ENCODE measurements around the gene PWWP3B.
"Not testable (repeated sequence)": the region's sequence is repeated elsewhere in the genome, so short reads cannot be mapped to it uniquely, and the experiment has no call there.

The PWWP3B gene

DNA sequence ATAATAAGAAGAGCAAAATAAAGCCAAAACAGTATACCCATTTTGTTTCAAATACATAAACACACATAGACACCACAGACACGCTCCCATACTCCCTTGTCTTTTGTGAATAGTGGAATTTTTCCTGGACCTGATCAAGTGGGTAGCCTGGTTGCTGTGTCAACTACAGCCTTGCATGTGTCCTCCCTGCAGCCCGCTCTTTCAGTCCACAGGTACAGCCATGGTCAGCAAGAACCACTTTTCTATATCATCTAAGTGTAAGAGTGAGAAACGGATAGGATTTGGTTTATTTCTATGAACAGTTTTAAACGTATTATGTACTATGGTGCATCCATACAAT, 9.8 kb downstream of the PWWP3B start:
- Histone ChIP-seq H3K9ac (ENCODE audit: insufficient read length) (no peak overlapping the region), H3K27ac (no peak overlapping the region)
- no peak for DNase-seq (ENCODE audit: low read depth, low spot score)

GRCh38 chrX:106178826-106179225, 10.7 kb downstream of the PWWP3B start:
- no peaks in the 10 kb centered on the region for H3K36me3 ChIP-seq (ENCODE audit: insufficient read depth, low read length)
- H3K4me3 ChIP-seq = no peak overlapping the region
- TF ChIP-seq POLR2AphosphoS5 (IDR thresholded peaks at IDR 0.05; ENCODE audit: borderline replicate concordance, low read depth, low read length) (no peak), FOXP2 (optimal IDR thresholded peaks at IDR 0.05; ENCODE audit: control extremely low read depth, extremely low read length, insufficient read depth) (no peak), EZH2 (IDR thresholded peaks at IDR 0.05) (no peak)
- H3K9ac ChIP-seq (ENCODE audit: insufficient read length) = no peak overlapping the region
- H3K9me3 ChIP-seq (ENCODE audit: low read depth, low read length) = no peaks in the 10 kb centered on the region
- no peak overlapping the region for H3K27ac ChIP-seq
- no peak for DNase-seq (ENCODE audit: low read depth, low spot score)

More for the DNA sequence above, 9.8 kb downstream of the PWWP3B start:
- H3K9me3 ChIP-seq (ENCODE audit: low read depth, low read length) = no peaks in the 10 kb centered on the region
- no peak overlapping the region for H3K4me3 ChIP-seq
- no peaks in the 10 kb centered on the region for H3K36me3 ChIP-seq (ENCODE audit: insufficient read depth, low read length)
- TF ChIP-seq EZH2 (IDR thresholded peaks at IDR 0.05) = no peak
- TF ChIP-seq POLR2AphosphoS5 (IDR thresholded peaks at IDR 0.05; ENCODE audit: borderline replicate concordance, low read depth, low read length) = no peak
- TF ChIP-seq FOXP2 (optimal IDR thresholded peaks at IDR 0.05; ENCODE audit: control extremely low read depth, extremely low read length, insufficient read depth) = no peak

GRCh38 chrX:106183685-106184084, 15.6 kb downstream of the PWWP3B start:
- H3K27ac ChIP-seq; H3K4me3 ChIP-seq; H3K9ac ChIP-seq (ENCODE audit: insufficient read length); H3K36me3 ChIP-seq (ENCODE audit: insufficient read depth, low read length); H3K9me3 ChIP-seq (ENCODE audit: low read depth, low read length); DNase-seq (ENCODE audit: low read depth, low spot score): not testable (repeated sequence)

DNA sequence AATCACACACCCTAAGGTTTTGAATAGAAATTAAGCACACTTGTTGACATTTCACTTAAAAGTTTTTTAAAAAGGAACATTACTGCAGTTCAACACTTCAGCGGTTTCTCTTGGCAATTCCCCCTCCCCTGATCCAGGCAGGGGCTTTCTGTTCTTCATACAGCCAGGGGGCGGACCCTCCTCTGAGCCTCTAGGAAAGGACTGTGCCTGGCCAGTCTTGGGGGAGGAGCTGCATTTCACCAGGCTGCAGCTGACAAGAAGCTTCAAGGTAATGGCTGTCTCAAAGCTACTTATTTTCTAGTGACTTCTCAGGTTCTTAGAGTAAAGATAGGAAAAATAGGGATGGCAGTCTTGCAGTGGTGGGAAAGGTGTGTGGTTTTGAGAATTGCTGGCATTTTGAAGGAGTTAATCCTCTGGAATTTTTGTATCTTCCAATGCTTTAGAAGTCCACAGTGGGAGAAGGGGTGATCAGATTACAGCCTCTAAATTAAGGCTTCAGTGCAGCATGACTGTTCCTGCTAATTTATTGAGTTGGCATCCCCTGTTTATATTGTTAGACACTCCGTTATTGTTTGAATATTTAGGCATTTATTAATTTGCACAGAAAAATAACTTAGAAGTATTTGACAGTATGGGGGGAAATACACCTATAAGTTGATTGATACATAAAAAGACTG, 33.5 kb downstream of the PWWP3B start:
- no peaks in the 10 kb centered on the region; the same call in 1 of the 2 replicates for H3K36me3 ChIP-seq (ENCODE audit: insufficient read depth, low read length)
- H3K9ac ChIP-seq (ENCODE audit: insufficient read length) = no peak overlapping the region
- H3K9me3 ChIP-seq (ENCODE audit: low read depth, low read length) = no peaks in the 10 kb centered on the region
- TF ChIP-seq EZH2 (IDR thresholded peaks at IDR 0.05) = no peak
- TF ChIP-seq FOXP2 (optimal IDR thresholded peaks at IDR 0.05; ENCODE audit: control extremely low read depth, extremely low read length, insufficient read depth) = no peak
- TF ChIP-seq POLR2AphosphoS5 (IDR thresholded peaks at IDR 0.05; ENCODE audit: borderline replicate concordance, low read depth, low read length) = no peak
- no peak overlapping the region for H3K4me3 ChIP-seq
- no peak overlapping the region for H3K27ac ChIP-seq
- no peak for DNase-seq (ENCODE audit: low read depth, low spot score)

GRCh38 chrX:106203315-106203714, 35.2 kb downstream of the PWWP3B start:
- Histone ChIP-seq H3K9ac (ENCODE audit: insufficient read length) (no peak overlapping the region), H3K9me3 (ENCODE audit: low read depth, low read length) (no peaks in the 10 kb centered on the region), H3K27ac (no peak overlapping the region), H3K36me3 (ENCODE audit: insufficient read depth, low read length) (no peaks in the 10 kb centered on the region; the same call in 1 of the 2 replicates), H3K4me3 (no peak overlapping the region)
- no peak for DNase-seq (ENCODE audit: low read depth, low spot score)
- TF ChIP-seq POLR2AphosphoS5 (IDR thresholded peaks at IDR 0.05; ENCODE audit: borderline replicate concordance, low read depth, low read length) (no peak), EZH2 (IDR thresholded peaks at IDR 0.05) (no peak), FOXP2 (optimal IDR thresholded peaks at IDR 0.05; ENCODE audit: control extremely low read depth, extremely low read length, insufficient read depth) (no peak)

DNA sequence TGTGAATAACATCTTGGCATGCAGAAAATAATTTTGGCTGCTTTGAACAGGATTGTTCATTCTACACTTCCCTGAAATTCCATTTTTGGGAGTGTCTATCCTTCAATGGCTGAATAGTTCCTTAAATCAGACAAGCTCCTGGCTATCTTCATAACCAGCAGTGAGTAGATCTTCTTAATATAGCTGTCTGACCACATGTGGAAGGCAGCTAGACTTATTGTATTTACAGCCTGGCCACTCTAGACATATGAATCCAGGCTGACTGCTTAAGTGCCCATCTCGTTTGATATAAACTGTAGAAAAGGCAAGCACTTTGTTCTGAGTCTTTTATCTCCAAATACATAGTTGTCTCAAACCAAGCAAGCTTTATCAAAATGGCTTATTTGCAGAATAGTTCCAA, 40.0 kb downstream of the PWWP3B start:
- Histone ChIP-seq H3K36me3 (ENCODE audit: insufficient read depth, low read length) (no peaks in the 10 kb centered on the region; the same call in 1 of the 2 replicates), H3K9ac (ENCODE audit: insufficient read length) (no peak overlapping the region), H3K4me3 (no peak overlapping the region), H3K27ac (no peak overlapping the region), H3K9me3 (ENCODE audit: low read depth, low read length) (no peaks in the 10 kb centered on the region)
- TF ChIP-seq FOXP2 (optimal IDR thresholded peaks at IDR 0.05; ENCODE audit: control extremely low read depth, extremely low read length, insufficient read depth) (no peak), POLR2AphosphoS5 (IDR thresholded peaks at IDR 0.05; ENCODE audit: borderline replicate concordance, low read depth, low read length) (no peak), EZH2 (IDR thresholded peaks at IDR 0.05) (no peak)
- DNase-seq (ENCODE audit: low read depth, low spot score) = no peak
